HG03378 (cell line): ENCODE results near the gene USP12.
"Not testable (repeated sequence)": the region's sequence is repeated elsewhere in the genome, so short reads cannot be mapped to it uniquely, and the experiment has no call there.

Source experiments
- ATAC-seq: cut with Tn5 transposase; IDR thresholded peaks from one replicate; pipeline ENCODE4 v1.9.1; 2021; ENCODE audit warnings: mild to moderate bottlenecking, moderate library complexity; ENCODE audit not compliant: unreplicated experiment

The USP12 gene

GRCh38 chr13:27124571-27124970 is 47.0 kb downstream of the USP12 start:
- no peak for ATAC-seq

- ATAC-seq = not testable (repeated sequence)
Observed at GRCh38 chr13:27123445-27123844, 48.2 kb downstream of the USP12 start.

DNA sequence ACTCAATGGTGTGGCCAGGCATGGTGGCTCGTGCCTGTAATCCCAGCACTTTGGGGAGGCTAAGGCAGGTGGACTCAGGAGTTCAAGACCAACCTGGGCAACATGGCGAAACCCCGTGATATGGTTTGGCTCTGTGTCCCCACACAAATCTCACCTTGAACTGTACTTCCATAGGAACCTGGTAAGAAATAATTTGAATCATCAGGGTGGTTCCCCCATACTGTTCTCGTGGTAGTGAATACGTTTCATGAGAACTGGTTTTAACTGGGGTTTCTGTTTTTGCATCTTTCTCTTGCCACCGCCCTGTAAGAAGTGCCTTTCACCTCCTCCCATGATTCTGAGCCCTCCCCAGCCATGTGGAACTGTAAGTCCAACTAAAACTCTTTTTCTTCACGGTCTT is 49.6 kb downstream of the USP12 start:
- ATAC-seq = no peak

- ATAC-seq = no peak
Observed at GRCh38 chr13:27120811-27121210, 50.8 kb downstream of the USP12 start.

- ATAC-seq = no peak
Observed at GRCh38 chr13:27120011-27120410, 51.6 kb downstream of the USP12 start.

DNA sequence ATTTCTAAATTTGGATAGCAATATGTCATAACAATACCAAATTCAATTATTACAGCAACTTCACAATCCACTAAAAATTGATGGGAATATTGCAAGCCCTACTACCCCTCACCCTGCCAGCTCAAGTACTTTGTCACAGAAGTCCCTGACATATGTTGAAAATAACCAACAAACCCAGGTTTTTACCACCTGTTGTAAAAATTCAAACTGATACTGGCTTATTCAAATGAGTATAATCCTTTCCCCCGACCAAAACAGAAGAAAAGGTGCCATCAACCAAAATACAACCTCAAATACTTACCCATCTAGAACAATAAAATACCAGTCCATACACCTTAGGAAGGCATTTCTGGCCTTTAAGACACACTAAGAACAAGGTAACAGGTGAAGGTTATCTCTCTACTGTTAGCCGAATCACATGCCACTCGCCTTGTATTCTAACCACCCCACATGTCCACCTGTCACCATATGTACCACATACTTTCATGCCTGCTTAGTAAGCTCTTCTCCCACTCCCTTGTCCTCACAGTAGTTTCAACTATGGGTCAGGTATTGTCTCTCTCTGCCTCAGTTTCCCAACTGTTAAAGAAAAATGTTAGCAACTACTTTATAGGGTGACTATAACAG is 53.1 kb downstream of the USP12 start:
- ATAC-seq = no peak

- ATAC-seq = no peak
Observed at GRCh38 chr13:27117952-27118351, 53.7 kb downstream of the USP12 start.

- ATAC-seq = no peak
Observed at GRCh38 chr13:27117158-27117557, 54.5 kb downstream of the USP12 start.

DNA sequence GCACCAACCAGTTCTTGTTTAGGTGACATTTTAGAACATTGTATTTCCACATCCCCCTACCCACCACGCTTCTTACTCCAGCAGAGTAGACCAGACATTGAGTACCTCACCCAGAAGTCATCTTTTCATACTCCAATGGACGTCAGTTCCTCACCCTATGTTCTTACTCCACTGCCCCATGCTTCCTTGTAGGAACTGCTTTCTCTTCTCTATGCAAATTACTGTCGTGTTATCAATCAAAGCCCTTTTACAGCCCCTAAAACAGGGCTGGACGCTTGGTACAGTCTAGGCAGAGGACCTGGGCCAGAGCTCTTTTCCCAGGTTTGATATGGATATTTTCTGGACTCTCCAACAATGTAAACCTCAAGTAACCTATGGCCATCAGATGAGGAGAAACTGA is 58.2 kb downstream of the USP12 start:
- ATAC-seq = peak; percentile 44

- ATAC-seq = no peak
Observed at GRCh38 chr13:27112006-27112405, 59.6 kb downstream of the USP12 start.

GRCh38 chr13:27110056-27110746 is 61.4 kb downstream of the USP12 start:
- ATAC-seq = no peak

- ATAC-seq = no peak
Observed at GRCh38 chr13:27106144-27106543, 65.5 kb downstream of the USP12 start.

DNA sequence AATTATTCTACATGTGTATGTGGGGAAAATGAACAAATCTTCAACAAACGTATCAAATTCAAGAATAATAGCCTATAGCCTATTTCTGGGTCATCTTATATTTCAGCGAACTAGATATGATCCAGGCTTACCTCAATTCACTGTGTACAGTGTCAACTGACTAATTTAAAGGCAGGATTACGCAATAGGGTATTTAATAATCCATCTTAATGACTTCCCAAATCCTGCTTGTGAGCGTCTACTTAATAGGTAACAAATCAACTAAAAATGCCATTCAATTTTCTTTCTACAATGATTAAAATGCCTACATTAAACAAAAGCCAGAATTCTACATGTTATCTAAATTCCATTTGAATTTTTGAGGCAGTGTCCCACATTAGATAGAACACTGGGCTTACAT is 67.0 kb downstream of the USP12 start:
- no peak for ATAC-seq

- no peak for ATAC-seq
Observed at GRCh38 chr13:27101847-27102246, 69.8 kb downstream of the USP12 start.

DNA sequence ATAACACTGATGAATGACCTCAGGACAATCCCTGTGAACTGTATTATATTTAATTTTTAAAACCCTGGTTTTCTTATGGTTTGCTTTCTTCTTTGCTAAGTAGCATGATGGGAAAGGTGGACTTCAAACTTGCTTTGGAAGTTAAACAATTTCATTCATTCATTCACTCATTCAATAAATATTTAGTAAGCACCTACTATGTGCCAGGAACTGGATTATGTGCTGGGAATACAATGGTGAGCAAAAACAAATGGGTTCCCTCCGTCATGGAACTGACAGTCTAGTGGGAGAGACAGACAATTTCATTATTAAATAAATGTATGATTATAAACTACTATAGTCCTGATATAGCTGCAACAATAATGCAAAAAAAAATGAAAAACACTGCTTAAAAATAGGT is 70.3 kb downstream of the USP12 start:
- ATAC-seq = no peak

- ATAC-seq = no peak
Observed at GRCh38 chr13:27097691-27098090, 73.9 kb downstream of the USP12 start.

DNA sequence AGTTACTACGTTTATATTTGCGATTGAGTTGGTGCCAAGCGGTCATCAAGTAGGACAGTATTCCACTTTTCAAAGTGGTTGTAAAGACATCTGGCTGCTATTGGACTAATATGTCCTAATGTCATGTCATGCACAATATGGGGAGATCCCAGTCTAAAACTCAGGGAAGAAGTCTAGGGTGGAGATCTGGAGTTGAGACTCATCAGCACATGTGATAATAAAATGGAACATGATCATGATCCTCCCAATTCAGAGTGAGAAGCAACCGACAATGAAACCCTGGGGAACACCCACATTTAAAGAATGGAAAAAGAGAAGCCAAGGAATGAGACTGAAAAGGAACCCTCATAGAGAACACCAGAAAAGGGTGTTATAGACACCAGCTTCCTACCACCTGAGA is 80.2 kb downstream of the USP12 start:
- ATAC-seq = no peak

GRCh38 chr13:27088619-27089018 is 83.0 kb downstream of the USP12 start:
- no peak for ATAC-seq

- no peak for ATAC-seq
Observed at GRCh38 chr13:27086599-27087265, 84.9 kb downstream of the USP12 start.

DNA sequence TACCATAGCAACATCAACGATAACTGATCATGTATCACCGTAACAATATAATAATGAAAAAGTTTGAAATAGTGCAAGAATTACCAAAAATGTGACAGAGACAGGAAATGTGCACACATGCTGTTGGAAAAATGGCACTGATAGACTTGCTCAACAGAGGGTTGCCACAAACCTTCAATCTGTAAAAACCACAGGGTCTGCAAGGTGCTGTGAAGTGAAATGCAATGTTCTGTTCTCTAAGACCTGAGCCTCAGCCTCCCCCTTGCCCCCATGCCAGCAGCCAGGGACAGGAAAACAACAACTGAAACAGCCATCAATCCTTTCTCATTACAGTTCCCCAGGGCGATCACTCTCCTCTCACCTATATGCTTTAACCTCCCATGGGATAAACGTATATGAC is 88.4 kb downstream of the USP12 start:
- ATAC-seq = no peak

DNA sequence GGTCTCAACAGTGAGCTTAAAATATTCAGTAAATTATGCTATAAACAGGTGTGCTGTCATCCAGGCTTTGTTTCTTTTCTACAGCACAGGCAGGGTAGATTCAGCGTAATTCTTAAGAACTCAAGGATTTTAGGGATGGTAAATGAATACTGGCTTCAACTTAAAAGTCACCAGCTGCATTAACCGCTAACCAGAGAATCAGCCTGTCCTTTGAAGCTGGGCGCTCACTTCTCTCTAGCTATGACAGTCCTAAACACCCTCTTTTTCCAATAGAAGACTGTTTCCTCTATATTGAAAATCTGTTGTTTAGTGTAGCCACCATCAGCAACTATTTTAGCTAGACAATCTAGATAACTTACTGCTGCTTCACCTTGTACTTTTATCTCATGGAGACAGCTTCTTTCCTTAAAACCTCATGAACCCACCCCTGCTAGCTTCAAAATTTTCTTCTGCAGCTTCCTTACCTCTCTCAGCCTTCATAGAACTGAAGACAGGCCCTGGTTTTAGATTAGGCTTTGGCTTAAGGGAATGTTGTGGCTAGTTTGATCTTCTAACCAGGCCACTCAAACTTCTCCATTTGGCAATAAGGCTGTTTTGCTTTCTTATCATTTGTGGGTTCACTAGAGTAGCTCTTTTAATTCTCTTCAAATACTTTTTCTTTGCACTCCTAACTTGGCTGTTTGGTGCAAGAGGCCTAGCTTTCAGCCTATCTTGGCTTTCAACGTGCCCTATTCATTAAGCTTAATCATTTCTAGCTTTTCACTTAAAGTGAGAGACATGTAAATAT is 89.5 kb downstream of the USP12 start:
- ATAC-seq = no peak
